ENCODE measurements around the gene DOCK3. TPM values are rescaled to one million over a fixed set of nuclear protein-coding genes. Genes with fewer than 3 reads are reported as not detected.
"Not testable (repeated sequence)": the region's sequence is repeated elsewhere in the genome, so short reads cannot be mapped to it uniquely, and the experiment has no call there.

The DOCK3 gene
- total RNA-seq, 2 experiments from 2014 or later = 0.93 to 1.1 TPM

- Mint-ChIP-seq H3K27me3 (no peaks in the 10 kb centered on the region), H3K27ac (no peak overlapping the region), H3K4me1 (ENCODE audit: low read depth) (no peaks in the 10 kb centered on the region), H3K36me3 (ENCODE audit: low read depth) (no peaks in the 10 kb centered on the region), H3K4me3 (no peak overlapping the region), H3K9me3 (no peaks in the 10 kb centered on the region)
- H3K4me1 ChIP-seq (ENCODE audit: insufficient read depth, low read length) = no peaks in the 10 kb centered on the region
- ATAC-seq (ENCODE audit: poor library complexity) (no peak), DNase-seq (no peak)
- ChIA-PET CTCF (no interaction called here), POLR2A (no interaction called here)
- TF ChIP-seq CTCF (IDR thresholded peaks at IDR 0.05) = no peak
- intact Hi-C loops (cut with DNase I, micrococcal nuclease) = no loop called here
- H3K27me3 ChIP-seq (ENCODE audit: control insufficient read depth in 1 of 2, insufficient read depth in 2 of 2, low read length in 2 of 2) = no peaks in the 10 kb centered on the region
- H3K36me3 ChIP-seq (ENCODE audit: insufficient read depth, low read length) = no peaks in the 10 kb centered on the region
- H3K4me3 ChIP-seq (ENCODE audit: low read length) = no peak overlapping the region
- no peak overlapping the region for H3K27ac ChIP-seq (ENCODE audit: low read depth in 1 of 2, low read length in 2 of 2)
- no peaks in the 10 kb centered on the region for H3K9me3 ChIP-seq (ENCODE audit: control insufficient read depth in 1 of 2, insufficient read depth in 1 of 2, low read length in 2 of 2)
Measured at GRCh38 chr3:51362476-51362875, 687.7 kb downstream of the DOCK3 start.

- H3K4me3 Mint-ChIP-seq; H3K27ac ChIP-seq (ENCODE audit: low read depth in 1 of 2, low read length in 2 of 2); H3K4me3 ChIP-seq (ENCODE audit: low read length); POLR2A ChIA-PET; DNase-seq; H3K4me1 ChIP-seq (ENCODE audit: insufficient read depth, low read length); H3K36me3 ChIP-seq (ENCODE audit: insufficient read depth, low read length); H3K27me3 ChIP-seq (ENCODE audit: control insufficient read depth in 1 of 2, insufficient read depth in 2 of 2, low read length in 2 of 2); H3K27ac Mint-ChIP-seq; CTCF ChIA-PET; H3K9me3 ChIP-seq (ENCODE audit: control insufficient read depth in 1 of 2, insufficient read depth in 1 of 2, low read length in 2 of 2); H3K9me3 Mint-ChIP-seq; H3K36me3 Mint-ChIP-seq (ENCODE audit: low read depth); H3K27me3 Mint-ChIP-seq; ATAC-seq (ENCODE audit: poor library complexity); intact Hi-C loops (cut with DNase I, micrococcal nuclease); H3K4me1 Mint-ChIP-seq (ENCODE audit: low read depth): not testable (repeated sequence)
Measured at GRCh38 chr3:51368276-51368675, 693.5 kb downstream of the DOCK3 start.

GRCh38 chr3:51371943-51372557 lies 697.3 kb downstream of the DOCK3 start:
- DNase-seq (peak in 11 of 14 experiments; percentile 27 to 76 (median 42)), ATAC-seq (ENCODE audit: poor library complexity) (peak; percentile 49)
- intact Hi-C loops (cut with DNase I, micrococcal nuclease) = loop anchor here (1.0 to 5.0 kb wide), 4 partner anchors 401 to 800 kb away; partner anchors contain the start of gene DOCK3 (in 1 of the 2)
- no peak overlapping the region for H3K4me3 Mint-ChIP-seq
- no peaks in the 10 kb centered on the region for H3K9me3 Mint-ChIP-seq
- H3K27me3 Mint-ChIP-seq = no peaks in the 10 kb centered on the region
- Histone ChIP-seq H3K27ac (ENCODE audit: low read depth in 1 of 2, low read length in 2 of 2) (no peak overlapping the region), H3K36me3 (ENCODE audit: insufficient read depth, low read length) (no peaks in the 10 kb centered on the region), H3K9me3 (ENCODE audit: control insufficient read depth in 1 of 2, insufficient read depth in 1 of 2, low read length in 2 of 2) (peaks cover 0 to 7% of the 10 kb centered on the region in 2 experiments), H3K4me1 (ENCODE audit: insufficient read depth, low read length) (no peaks in the 10 kb centered on the region), H3K4me3 (ENCODE audit: low read length) (no peak overlapping the region), H3K27me3 (ENCODE audit: control insufficient read depth in 1 of 2, insufficient read depth in 2 of 2, low read length in 2 of 2) (peaks cover 0 to 3% of the 10 kb centered on the region in 2 experiments)
- H3K36me3 Mint-ChIP-seq (ENCODE audit: low read depth) = no peaks in the 10 kb centered on the region
- TF ChIP-seq CTCF (IDR thresholded peaks at IDR 0.05) = peak; percentile 65
- ChIA-PET CTCF (interaction anchor here (0.6 to 1.7 kb wide), 5 partner anchors 13 to 802 kb away, joined by 3 to 19 read pairs (median 3); partner anchors contain the start of genes HEMK1, MANF and MAPKAPK3), POLR2A (interaction anchor here (0.8 to 1.7 kb wide), 3 partner anchors 13 to 760 kb away, joined by 3 read pairs; partner anchors contain the start of gene MANF)
- H3K4me1 Mint-ChIP-seq (ENCODE audit: low read depth) = no peaks in the 10 kb centered on the region
- H3K27ac Mint-ChIP-seq = no peak overlapping the region
